Ovary (tissue), 9 donors: Measurements from ENCODE around the gene PNPLA8. TPM values are rescaled to one million over a fixed set of nuclear protein-coding genes. Genes with fewer than 3 reads are reported as not detected.

ENCODE experiments used
- DNase-seq, 5 donors: peaks; one replicate each; pipeline ENCODE4 v3.0.0-alpha.2; 2019 to 2020
- H3K27ac ChIP-seq, 2 donors: fragments of 200-600 bp; one replicate each; pipeline versions ENCODE4 v1.5.1 to v1.8.0; 2019 to 2022
- H3K27me3 ChIP-seq: fragments of 200-600 bp; one replicate; pipeline ENCODE4 v1.8.0; 2022
- H3K36me3 ChIP-seq: fragments of 200-600 bp; sonication (generic); one replicate; pipeline ENCODE4 v1.5.1; 2019
- H3K4me1 ChIP-seq: one replicate; pipeline ENCODE4 v1.8.1; 2013; ENCODE audit warnings: mild to moderate bottlenecking, moderate library complexity; ENCODE audit not compliant: insufficient read depth
- H3K4me3 ChIP-seq: fragments of 200-600 bp; sonication (generic); one replicate; pipeline ENCODE4 v1.5.1; 2017
- H3K9me3 ChIP-seq, 2 donors: fragments of 200-600 bp in 1 of 2; sonication (generic) in 1 of 2; one replicate each; pipeline versions ENCODE4 v1.5.1 to v1.8.1; 2013 to 2019; ENCODE audit warnings: mild to moderate bottlenecking in 1 of 2, moderate library complexity in 1 of 2
- CTCF ChIP-seq, 3 donors: fragments of 450-650 bp in 2 of 3; fragments of 200-600 bp in 1 of 3; IDR thresholded peaks; one replicate each; pipeline versions ENCODE4 v1.5.1 to v1.8.0; 2016 to 2022; ENCODE audit warnings: antibody characterized with exemption in 3 of 3, mild to moderate bottlenecking in 1 of 3
- EP300 ChIP-seq: sonication (generic); formaldehyde crosslinking; IDR thresholded peaks from one replicate; pipeline ENCODE4 v1.6.1; 2017; ENCODE audit warnings: antibody characterized with exemption
- POLR2A ChIP-seq: fragments of 450-650 bp; IDR thresholded peaks from one replicate; pipeline ENCODE4 v1.6.1; 2017; ENCODE audit warnings: antibody characterized with exemption, mild to moderate bottlenecking, moderate library complexity
- WGBS, 3 donors: extraction: QIAGEN DNeasy Blood & Tissue Kit in 1 of 3; methylation state at CpG; one replicate each; pipeline versions ENCODE4 v1.1.5 to v1.1.7; 2013 to 2017; 5-methylcytosine and 5-hydroxymethylcytosine counted together
- intact Hi-C, 4 donors: fragments of 100-400 bp; cut with DNase I; formaldehyde crosslinking; loops; one replicate each; pipeline versions ENCODE4 v1.11.0 to v1.15.1; 2022 to 2023
- polyA plus RNA-seq, 2 donors: library from polyadenylated mRNA; stranded (reverse); fragments of 200-250 nt in 1 of 2; fragments of 350-450 nt in 1 of 2; fragmentation: Illumina TruSeq in 1 of 2; extraction: RNeasy Lipid Tissue Mini Kit (QIAGEN cat#74804) in 1 of 2; gene quantifications; one replicate each; pipeline ENCODE4 v1.2.3, GENCODE V29; 2013 to 2014
- total RNA-seq, 7 donors: library from RNA; depleted of rRNA in 2 of 7; stranded (reverse); fragments of >200 nt in 2 of 7; fragmentation: NEBNext Ultra II Directional in 3 of 7; extraction: Animal tissue kit (Norgen Biotek cat#: 25700) in 3 of 7; gene quantifications; one replicate each; pipeline versions ENCODE4 v1.1.0 to v1.2.4, GENCODE V29; 2016 to 2023
- donor health status: DM: no; HTN: no; CAD: no; lungs with moderate emphysema.
- donor health status: DM: no; HTN: no; CAD: no.
- donor health status: Bipolar disorder and iron deficiency.
- donor health status: DM: yes; HTN: yes; CAD: no.
- donor health status: DM: no; HTN: no; CAD: no.
- donor health status: DM: yes; HTN: yes; CAD: no.

Gene PNPLA8
- total and polyA plus RNA-seq, 9 donors = 16.8 to 39.7 (median 24.9) TPM

- Histone ChIP-seq H3K4me3 (no peak overlapping the region), H3K4me1 (no peaks in the 10 kb centered on the region), H3K27ac (no peak overlapping the region), H3K9me3 (no peaks in the 10 kb centered on the region), H3K27me3 (no peaks in the 10 kb centered on the region), H3K36me3 (no peaks in the 10 kb centered on the region)
- TF ChIP-seq POLR2A (no peak), CTCF (IDR thresholded peaks at IDR 0.05) (no peak), EP300 (no peak)
- intact Hi-C loops = no loop called here
- no peak for DNase-seq
- 89 to 93% (median 89%) methylated on average over 2 of the region's 2 CpGs for WGBS, 3 donors
Observed at GRCh38 chr7:108464743-108465142, 61.2 kb downstream of the PNPLA8 start.

- H3K27me3 ChIP-seq = no peaks in the 10 kb centered on the region
- no peak overlapping the region for H3K27ac ChIP-seq
- H3K9me3 ChIP-seq = no peaks in the 10 kb centered on the region
- no peak for TF ChIP-seq CTCF (IDR thresholded peaks at IDR 0.05)
- TF ChIP-seq POLR2A = no peak
- no peak for TF ChIP-seq EP300
- H3K4me1 ChIP-seq = no peaks in the 10 kb centered on the region
- H3K36me3 ChIP-seq = no peaks in the 10 kb centered on the region
- no peak for DNase-seq
- H3K4me3 ChIP-seq = no peak overlapping the region
- 12 to 32% (median 15%) methylated on average over 2 of the region's 2 CpGs for WGBS, 3 donors
- intact Hi-C loops = no loop called here
Observed at GRCh38 chr7:108463613-108464012, 62.3 kb downstream of the PNPLA8 start.

- Histone ChIP-seq H3K27me3 (no peaks in the 10 kb centered on the region), H3K27ac (no peak overlapping the region), H3K9me3 (no peaks in the 10 kb centered on the region), H3K4me3 (no peak overlapping the region), H3K36me3 (no peaks in the 10 kb centered on the region), H3K4me1 (no peaks in the 10 kb centered on the region)
- intact Hi-C loops = no loop called here
- 18 to 32% (median 28%) methylated on average over 3 of the region's 3 CpGs for WGBS, 3 donors
- DNase-seq = no peak
- TF ChIP-seq CTCF (IDR thresholded peaks at IDR 0.05) (no peak), POLR2A (no peak), EP300 (no peak)
Observed at GRCh38 chr7:108461840-108462239, 64.1 kb downstream of the PNPLA8 start.

- Histone ChIP-seq H3K36me3 (no peaks in the 10 kb centered on the region), H3K27me3 (no peaks in the 10 kb centered on the region), H3K27ac (no peak overlapping the region), H3K9me3 (no peaks in the 10 kb centered on the region), H3K4me1 (no peaks in the 10 kb centered on the region), H3K4me3 (no peak overlapping the region)
- TF ChIP-seq EP300 (no peak), CTCF (IDR thresholded peaks at IDR 0.05) (no peak), POLR2A (no peak)
- intact Hi-C loops = no loop called here
- 87 to 95% (median 94%) methylated on average over 1 of the region's 1 CpG for WGBS, 3 donors
- DNase-seq = no peak
Observed at GRCh38 chr7:108460964-108461363, 65.0 kb downstream of the PNPLA8 start.
